Adrenal gland (tissue), 5 donors: ENCODE data around the gene TMEM184A.

Source experiments
- CTCF ChIP-seq, 6 experiments: fragments of 450-650 bp in 4 of 6; fragments of 200-600 bp in 2 of 6; sonication (generic) in 1 of 6; IDR thresholded peaks; 1 replicate in 5 of 6; 2 replicates in 1 of 6; pipeline versions ENCODE4 v1.5.1 to v1.8.0; 2016 to 2021; ENCODE audit warnings: antibody characterized with exemption in 6 of 6, mild to moderate bottlenecking in 2 of 6, moderate library complexity in 1 of 6
- POLR2A ChIP-seq, 2 donors: fragments of 450-650 bp; IDR thresholded peaks; one replicate each; pipeline ENCODE4 v1.6.1; 2017; ENCODE audit warnings: antibody characterized with exemption in 2 of 2, mild to moderate bottlenecking in 2 of 2, moderate library complexity in 1 of 2
- donor health status: DM: no; HTN: no; CAD: no.

DNA sequence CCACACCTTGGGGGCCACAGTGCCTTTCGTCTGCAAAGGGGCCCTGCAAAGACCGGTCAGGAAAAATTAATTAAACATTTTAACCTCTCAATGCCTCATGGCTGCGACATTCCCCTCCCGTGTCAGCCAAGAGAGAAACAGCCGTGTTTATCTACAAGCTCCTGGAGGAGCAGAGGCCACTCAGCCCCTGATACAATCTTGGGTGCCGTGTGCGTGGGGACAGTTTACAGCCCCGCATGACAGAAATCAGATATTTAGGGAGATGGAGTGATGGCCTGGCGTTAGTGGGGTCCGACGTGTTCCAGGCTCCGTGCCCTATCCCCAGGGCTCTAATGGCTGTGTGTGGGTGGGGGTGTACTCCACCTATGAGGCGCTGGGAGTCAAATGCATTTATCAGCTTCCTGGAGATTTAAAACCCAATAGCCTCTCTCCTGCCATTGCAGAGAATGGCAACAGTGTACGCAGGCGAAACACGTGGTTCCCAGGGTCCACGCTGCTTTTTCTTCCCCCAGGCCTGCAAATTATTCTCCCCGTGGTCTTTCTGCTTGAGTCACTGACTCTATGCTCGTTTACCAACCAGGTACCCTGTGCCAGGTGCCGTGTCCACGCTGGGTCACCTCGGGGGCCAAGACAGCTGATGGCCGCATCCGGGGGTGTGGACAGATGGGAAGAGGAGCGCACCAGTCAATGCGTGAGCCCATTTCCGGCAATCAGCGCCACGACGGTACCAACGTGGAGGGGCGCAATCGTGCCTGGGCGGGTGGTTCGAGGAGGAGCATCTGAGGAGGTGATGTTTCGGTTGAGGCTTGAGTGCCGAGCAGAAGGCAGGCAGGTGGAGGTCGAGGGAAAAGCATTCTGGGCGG lies 40.4 kb upstream of the TMEM184A start:
- TF ChIP-seq CTCF (IDR thresholded peaks at IDR 0.05): no peak
- TF ChIP-seq POLR2A (IDR thresholded peaks at IDR 0.05): no peak
